ENCODE results near the gene C22orf15.

DNA sequence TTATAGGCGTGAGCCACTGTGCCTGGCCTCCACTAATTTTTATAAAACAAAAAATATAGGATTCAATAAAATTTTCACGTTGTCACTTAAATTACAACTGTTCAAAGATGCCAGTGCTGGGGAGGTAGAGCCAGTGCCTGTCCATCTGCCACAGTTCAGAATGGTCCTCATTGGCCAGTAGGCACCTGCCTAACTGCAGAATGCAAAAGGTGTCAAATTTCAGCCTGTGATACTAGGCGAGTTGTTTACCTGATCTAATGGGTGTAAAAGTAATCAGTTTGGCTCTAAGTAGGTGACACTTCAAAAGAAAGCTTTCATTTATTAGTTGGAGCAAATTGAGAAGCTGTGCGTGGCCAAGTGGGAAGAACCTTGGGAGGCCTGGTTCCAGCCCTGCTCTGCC is 26.3 kb downstream of the C22orf15 start:
- TF ChIP-seq CTCF (conservative IDR thresholded peaks at IDR 0.05; ENCODE audit: low read length) (no peak), EZH2phosphoT487 (IDR thresholded peaks at IDR 0.05; ENCODE audit: borderline replicate concordance, low read depth, low read length) (no peak)
